Urinary bladder (tissue), 4 donors: Measurements from ENCODE around the gene USE1. TPM values are rescaled to one million over a fixed set of nuclear protein-coding genes. Genes with fewer than 3 reads are reported as not detected.
A peak's percentile ranks its signal among the peaks of the same experiment; 100 is the strongest.
"Not testable (repeated sequence)": the region's sequence is repeated elsewhere in the genome, so short reads cannot be mapped to it uniquely, and the experiment has no call there.

Experiments
- DNase-seq: peaks from one replicate; pipeline ENCODE4 v3.0.0-alpha.2; 2015; ENCODE audit errors: extremely low spot score
- H3K27ac ChIP-seq: one replicate; pipeline ENCODE4 v1.5.1; 2013; ENCODE audit warnings: low read depth, mild to moderate bottlenecking, moderate library complexity
- H3K36me3 ChIP-seq: one replicate; pipeline ENCODE4 v1.6.1; 2013; ENCODE audit warnings: mild to moderate bottlenecking, moderate library complexity; ENCODE audit not compliant: insufficient read depth
- H3K4me1 ChIP-seq: one replicate; pipeline ENCODE4 v1.6.1; 2013; ENCODE audit warnings: mild to moderate bottlenecking, moderate library complexity; ENCODE audit not compliant: insufficient read depth
- H3K4me3 ChIP-seq: one replicate; pipeline ENCODE4 v1.5.1; 2013; ENCODE audit warnings: low read depth, low read length
- WGBS: extraction: QIAGEN DNeasy Blood & Tissue Kit; methylation state at CpG from one replicate; pipeline ENCODE4 v1.1.7; 2013; 5-methylcytosine and 5-hydroxymethylcytosine counted together
- polyA plus RNA-seq: library from polyadenylated mRNA; stranded (reverse); fragments of 200-250 nt; gene quantifications from one replicate; pipeline ENCODE4 v1.2.3, GENCODE V29; 2013
- total RNA-seq: library from RNA; depleted of rRNA; stranded (reverse); fragments of >200 nt; gene quantifications from one replicate; pipeline ENCODE4 v1.2.3, GENCODE V29; 2014
- donor health status: healthy with polysubstance abuse.
- donor health status: healthy.

Gene USE1, protein sequence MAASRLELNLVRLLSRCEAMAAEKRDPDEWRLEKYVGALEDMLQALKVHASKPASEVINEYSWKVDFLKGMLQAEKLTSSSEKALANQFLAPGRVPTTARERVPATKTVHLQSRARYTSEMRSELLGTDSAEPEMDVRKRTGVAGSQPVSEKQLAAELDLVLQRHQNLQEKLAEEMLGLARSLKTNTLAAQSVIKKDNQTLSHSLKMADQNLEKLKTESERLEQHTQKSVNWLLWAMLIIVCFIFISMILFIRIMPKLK
- total RNA-seq: 10.9 TPM
- 39.8 TPM for polyA plus RNA-seq

DNA sequence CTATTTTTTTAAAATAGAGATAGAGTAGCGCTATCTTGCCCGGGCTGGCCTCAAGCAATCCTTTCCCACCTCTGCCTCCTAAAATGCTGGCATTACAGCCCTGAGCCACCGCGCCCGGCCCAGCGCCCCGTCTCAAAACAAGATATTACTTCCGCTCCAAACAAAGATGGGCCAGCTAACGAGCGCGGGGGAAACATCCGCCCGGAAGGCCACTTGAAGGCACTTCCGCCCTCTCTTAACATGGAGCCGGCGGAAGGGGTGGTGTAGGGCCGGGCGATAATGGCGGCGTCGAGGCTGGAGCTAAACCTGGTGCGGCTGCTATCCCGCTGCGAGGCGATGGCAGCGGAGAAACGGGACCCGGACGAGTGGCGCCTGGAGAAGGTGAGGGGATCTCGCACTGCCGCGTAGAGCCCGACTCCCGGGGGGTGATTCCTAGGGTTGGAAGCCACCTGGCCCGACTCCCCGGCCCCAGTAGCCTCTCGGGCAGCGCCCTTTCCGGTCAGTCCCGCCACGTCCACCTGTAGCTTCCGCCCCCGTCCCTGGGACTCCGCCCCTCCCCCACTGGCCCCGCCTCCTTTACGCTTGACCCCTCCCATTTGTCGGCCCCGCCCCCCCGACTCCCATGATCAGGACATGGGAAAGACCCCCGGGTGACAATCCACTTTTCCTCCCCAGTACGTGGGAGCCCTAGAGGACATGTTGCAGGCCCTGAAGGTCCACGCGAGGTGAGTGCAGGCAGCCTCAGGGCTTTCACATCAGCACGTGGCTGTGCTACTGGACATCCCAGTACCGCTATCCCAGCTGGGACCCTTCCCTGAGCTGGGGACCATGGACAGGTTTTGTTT is at the start of gene USE1:
USE1 (plus strand) TSS at position 231 of the 845 bp plus-strand sequence; CDS start at position 280, 49 bp downstream.
- peak; percentile 89 for DNase-seq
- peak within 1 kb of the TSS; percentile 73 for H3K4me3 ChIP-seq
- 2% methylated on average over 56 of the region's 56 CpGs for WGBS
- peak within 1 kb of the TSS; percentile 94 for H3K27ac ChIP-seq
- no peaks in the 10 kb centered on the region for H3K4me1 ChIP-seq
- peaks cover 2% of the 10 kb centered on the region for H3K36me3 ChIP-seq

DNA sequence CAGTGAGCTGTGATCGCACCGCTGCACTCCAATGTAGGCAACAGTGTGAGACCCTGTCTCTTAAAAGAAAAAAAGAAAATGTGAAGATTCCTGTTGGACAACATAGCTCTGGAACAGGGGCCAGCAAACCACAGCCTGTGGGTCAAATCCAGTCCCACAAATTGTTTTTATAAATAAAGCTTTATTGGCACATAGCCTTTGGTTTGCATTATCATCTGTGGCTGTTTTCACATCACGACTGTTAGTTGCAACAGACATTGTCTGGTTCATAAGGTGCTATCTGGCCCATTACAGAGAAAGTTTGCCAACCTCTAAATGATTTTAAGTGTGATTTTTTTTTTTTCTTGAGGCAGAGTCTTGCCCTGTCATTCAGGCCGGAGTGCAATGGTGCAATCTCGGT is 49.4 kb upstream of the USE1 start:
- DNase-seq: no peak
- Histone ChIP-seq H3K27ac (no peak overlapping the region), H3K4me1 (no peaks in the 10 kb centered on the region), H3K4me3 (no peak overlapping the region), H3K36me3 (peaks cover 9% of the 10 kb centered on the region)
- WGBS: 96% methylated on average over 5 of the region's 5 CpGs

DNA sequence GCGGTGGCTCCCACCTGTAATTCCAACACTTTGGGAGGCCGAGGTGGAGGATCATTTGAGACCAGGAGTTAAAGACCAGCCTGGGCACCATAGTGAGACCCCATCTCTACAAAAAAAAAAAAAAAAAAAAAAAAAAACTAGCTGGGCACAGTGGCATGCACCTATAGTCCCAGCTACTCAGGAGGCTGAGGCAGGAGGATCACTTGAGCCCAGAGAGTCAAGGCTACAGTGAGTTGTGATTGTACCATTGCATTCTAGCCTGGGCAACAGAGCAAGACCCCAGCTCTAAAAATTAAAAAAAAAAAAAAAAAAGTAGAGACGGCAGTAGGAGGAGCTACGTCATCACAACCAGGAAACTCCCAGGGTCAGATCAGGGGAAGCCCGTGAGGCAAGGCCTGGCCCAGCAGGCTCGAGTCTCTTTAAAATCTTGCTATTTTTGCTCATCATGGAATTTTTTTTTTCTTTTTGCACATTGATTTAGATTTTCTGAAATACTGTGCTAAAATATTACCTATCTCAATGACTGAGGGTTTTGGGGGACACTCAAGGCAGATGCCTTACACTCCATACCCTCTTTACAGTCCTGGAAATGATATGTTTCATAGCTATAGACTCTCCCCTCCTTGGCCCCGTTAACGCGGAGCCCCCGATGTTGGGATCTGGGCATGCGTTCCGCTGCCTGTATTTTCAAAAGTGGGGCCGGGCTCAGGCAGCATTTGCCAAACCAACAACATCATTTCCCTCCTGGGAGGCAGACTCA is 44.4 kb upstream of the USE1 start:
- no peak for DNase-seq
- H3K4me3 ChIP-seq: no peak overlapping the region
- 83% methylated on average over 13 of the region's 13 CpGs for WGBS
- H3K27ac ChIP-seq: no peak overlapping the region
- no peaks in the 10 kb centered on the region for H3K4me1 ChIP-seq
- H3K36me3 ChIP-seq: peaks cover 6% of the 10 kb centered on the region

DNA sequence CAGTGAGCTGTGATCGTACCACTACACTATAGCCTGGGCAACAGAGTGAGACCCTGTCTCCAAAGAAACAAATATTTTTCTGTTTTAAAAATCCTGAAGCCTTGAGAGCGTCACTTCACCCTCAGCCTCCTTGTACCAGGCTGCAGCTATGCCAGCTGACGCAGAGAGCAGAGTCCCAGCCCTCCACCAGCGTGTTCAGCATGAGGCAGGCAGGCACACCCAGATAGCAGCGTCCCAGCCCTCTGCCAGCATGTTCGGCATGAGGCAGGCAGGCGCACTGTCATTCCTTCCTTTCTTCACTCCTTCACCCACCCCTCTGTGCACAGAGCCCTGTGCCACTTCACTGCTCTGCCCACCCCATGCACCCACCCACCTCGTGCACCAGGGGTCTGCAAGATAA is 43.3 kb upstream of the USE1 start:
- Histone ChIP-seq H3K4me1 (no peaks in the 10 kb centered on the region), H3K36me3 (peaks cover 8% of the 10 kb centered on the region), H3K4me3 (no peak overlapping the region), H3K27ac (no peak overlapping the region)
- WGBS: 93% methylated on average over 8 of the region's 8 CpGs
- no peak for DNase-seq

DNA sequence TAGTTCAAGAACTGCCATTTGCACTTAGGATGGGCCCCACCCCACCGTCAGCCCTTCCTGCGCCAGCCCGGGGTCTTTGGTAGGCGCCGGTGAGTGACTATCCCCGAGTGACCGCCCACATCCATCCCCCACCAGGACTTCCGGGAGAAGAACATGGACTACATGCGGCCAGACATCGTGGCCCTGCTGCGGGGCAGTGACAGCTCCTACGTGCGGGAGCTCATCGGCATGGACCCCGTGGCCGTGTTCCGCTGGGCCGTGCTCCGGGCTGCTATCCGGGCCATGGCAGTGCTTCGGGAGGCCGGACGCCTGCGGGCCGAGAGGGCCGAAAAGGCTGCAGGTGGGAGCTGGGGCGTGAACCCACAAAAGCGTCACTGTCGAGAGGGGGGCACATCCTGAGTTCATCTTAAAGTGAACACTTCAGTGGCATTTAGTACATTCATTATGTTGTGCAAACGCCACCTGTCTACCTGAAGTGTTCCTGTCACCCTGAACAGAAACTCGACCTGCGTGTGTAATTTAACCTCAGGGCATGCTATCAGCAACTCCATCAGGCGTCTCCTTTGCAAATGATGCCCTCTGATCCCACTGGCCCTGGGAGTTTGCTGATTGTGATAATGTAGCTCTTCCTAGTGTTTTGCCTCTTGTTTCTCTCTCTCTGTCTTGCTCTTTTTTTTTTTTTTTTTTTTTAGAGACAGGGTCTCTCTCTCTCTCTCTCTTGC is 42.4 kb upstream of the USE1 start:
- Histone ChIP-seq H3K36me3 (peaks cover 12% of the 10 kb centered on the region), H3K27ac (no peak overlapping the region), H3K4me1 (no peaks in the 10 kb centered on the region), H3K4me3 (no peak overlapping the region)
- no peak for DNase-seq
- WGBS: 90% methylated on average over 33 of the region's 33 CpGs

DNA sequence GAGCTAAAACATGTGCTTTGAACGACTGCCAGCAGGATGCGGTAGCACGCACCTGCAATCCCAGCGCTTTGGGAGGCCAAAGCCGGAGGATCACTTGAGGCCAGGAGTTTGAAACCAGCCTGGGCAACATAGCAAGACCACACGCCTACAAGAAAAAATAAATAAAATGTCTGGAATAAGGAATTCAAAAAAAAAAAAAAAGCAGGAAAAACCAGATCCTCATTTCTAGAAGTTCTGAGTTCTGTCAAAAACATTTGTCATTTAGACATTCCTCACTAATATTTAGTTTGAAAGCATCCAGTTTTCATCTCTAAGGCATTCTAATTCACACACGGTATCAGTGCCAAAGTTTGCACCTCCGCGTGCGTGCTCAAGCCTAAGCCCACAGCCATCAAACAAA is 36.9 kb upstream of the USE1 start:
- Histone ChIP-seq H3K27ac (no peak overlapping the region), H3K4me1 (no peaks in the 10 kb centered on the region), H3K36me3 (peaks cover 7% of the 10 kb centered on the region), H3K4me3 (no peak overlapping the region)
- no peak for DNase-seq
- whole genome bisulfite sequencing: 93% methylated on average over 10 of the region's 10 CpGs

DNA sequence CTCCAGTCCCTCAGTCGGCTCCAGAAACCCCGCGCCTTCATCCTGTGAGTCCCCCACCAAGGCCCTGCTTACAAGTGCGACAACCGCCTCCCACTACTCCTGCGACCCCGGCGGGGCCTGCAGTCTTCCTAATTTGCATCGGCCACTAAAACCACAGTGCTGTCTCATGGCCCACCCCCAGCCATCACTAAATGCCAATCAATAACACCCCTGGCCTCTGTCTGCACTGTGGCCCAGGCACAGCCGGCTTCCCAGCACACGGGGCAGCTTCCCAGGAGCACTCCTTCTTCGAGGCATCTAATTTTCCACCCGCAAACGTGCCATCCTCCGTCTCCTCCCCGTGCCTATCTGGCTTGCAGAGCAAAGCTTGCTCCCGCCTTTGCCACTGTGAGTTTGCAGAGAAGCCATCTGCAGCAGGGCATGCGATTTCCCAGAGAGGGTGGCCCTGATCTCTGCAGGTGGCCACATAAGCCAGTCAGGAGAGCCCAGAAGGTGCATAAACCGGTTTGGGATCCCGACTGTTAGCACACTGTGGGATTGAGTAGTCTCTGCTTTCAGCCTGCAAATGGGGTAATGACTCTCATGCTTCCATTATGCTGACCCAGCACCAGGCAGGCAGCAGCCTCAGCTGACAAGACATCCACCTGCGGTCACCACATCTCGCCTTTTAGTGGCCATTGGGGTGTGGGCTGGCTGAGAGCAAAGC is 34.0 kb upstream of the USE1 start:
- H3K36me3 ChIP-seq: peaks cover 7% of the 10 kb centered on the region
- no peak overlapping the region for H3K4me3 ChIP-seq
- no peak for DNase-seq
- H3K27ac ChIP-seq: no peak overlapping the region
- H3K4me1 ChIP-seq: no peaks in the 10 kb centered on the region
- WGBS: 67% methylated on average over 22 of the region's 22 CpGs

DNA sequence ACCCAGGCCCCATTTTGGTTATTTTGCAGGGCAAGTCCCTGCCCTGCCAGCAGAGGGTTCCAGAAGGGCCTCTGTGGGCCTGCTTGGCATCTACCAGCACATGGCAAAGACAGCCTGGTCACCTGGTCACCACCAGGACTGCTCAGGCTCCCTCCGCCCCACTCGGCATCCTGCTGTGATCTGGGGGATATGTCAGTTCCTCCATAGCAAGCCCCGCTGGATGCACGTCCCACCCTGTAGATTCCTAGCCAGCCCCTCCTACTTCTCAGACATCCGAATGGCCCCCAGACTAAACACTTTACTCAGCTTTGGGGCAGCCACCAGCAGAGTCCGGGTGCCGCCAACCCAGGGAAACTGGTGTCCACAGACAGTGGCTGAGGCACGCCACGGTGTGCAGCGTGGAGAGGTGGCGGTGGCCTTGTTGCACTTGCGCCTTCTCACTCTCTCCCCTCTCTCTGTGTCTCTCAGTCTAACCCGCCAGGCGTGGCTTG is 31.8 kb upstream of the USE1 start:
- no peaks in the 10 kb centered on the region for H3K36me3 ChIP-seq
- WGBS: 89% methylated on average over 14 of the region's 14 CpGs

DNA sequence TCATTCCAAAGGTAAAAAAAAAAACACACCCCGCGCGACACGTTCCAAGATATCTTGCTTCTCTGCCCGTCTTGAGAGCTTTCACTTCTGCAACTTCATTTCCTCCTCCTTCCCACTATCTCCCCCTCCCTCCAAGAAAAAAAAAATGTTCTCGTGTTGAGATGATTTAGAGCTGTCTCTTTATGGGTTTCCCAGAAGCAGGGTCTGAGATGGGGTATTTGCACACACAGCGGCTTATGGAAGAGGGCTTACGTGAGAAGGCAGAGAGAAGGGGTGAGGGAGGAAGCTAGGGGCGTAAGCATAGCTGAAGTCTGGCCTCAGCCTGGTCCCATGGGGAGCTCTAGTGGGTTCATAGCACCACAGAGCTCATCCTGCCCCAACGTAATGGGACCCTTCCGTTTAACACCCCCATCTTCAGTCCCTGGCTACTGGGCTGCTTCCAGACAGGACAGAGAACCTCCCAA is 31.3 kb upstream of the USE1 start:
- Histone ChIP-seq H3K4me1 (no peaks in the 10 kb centered on the region), H3K27ac (no peak overlapping the region), H3K36me3 (no peaks in the 10 kb centered on the region), H3K4me3 (no peak overlapping the region)
- DNase-seq: no peak
- whole genome bisulfite sequencing: 74% methylated on average over 11 of the region's 11 CpGs

More for the DNA sequence above, 31.8 kb upstream of the USE1 start:
- H3K27ac ChIP-seq: no peak overlapping the region
- no peak for DNase-seq
- no peak overlapping the region for H3K4me3 ChIP-seq
- no peaks in the 10 kb centered on the region for H3K4me1 ChIP-seq

DNA sequence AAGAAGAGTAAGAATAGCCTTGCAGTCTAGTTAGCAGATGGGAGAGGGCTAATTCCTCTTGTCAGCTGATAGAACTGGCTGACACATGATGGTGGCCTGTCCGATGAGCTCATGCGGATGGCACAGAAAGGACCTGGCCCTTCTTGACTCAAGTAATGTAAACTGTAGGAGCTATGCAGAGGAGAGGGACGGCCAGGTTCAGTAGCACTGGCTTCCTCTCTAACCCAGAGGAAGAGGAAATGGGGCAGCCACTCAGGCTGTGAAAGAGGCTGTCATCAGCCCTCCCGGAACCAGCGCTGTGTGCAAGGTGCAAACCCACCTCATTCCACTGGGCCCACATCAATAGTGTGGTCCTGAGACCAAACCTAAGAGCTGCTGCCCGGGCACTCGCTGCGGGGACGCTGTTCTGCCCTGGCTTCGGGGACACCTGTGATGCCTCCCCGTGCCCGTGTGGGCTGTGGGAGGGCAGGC is 30.8 kb upstream of the USE1 start:
- no peak overlapping the region for H3K4me3 ChIP-seq
- 87% methylated on average over 12 of the region's 12 CpGs for WGBS
- no peaks in the 10 kb centered on the region for H3K36me3 ChIP-seq
- no peak overlapping the region for H3K27ac ChIP-seq
- H3K4me1 ChIP-seq: no peaks in the 10 kb centered on the region
- no peak for DNase-seq

DNA sequence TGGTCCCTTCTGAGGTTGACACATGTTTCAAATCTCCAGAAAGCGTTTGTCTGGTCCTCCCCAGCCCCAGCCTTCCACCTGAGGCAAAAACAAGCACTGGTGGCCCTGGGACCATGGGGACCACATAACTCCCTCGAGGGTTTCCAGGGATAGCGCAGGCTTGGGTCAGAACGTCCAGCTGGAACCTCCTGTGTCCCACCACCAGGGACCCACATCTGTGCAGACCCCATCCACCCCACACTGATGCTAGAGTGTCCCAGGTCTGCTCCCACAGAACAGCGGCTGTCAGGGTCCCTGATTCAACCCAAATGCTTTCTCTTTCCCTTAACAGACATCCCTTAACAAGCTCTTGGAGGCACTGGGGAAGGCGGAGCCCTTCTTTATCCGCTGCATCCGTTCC is 29.6 kb upstream of the USE1 start:
- H3K4me3 ChIP-seq: no peak overlapping the region
- 91% methylated on average over 8 of the region's 8 CpGs for WGBS
- no peaks in the 10 kb centered on the region for H3K4me1 ChIP-seq
- H3K36me3 ChIP-seq: no peaks in the 10 kb centered on the region
- DNase-seq: no peak
- H3K27ac ChIP-seq: no peak overlapping the region

DNA sequence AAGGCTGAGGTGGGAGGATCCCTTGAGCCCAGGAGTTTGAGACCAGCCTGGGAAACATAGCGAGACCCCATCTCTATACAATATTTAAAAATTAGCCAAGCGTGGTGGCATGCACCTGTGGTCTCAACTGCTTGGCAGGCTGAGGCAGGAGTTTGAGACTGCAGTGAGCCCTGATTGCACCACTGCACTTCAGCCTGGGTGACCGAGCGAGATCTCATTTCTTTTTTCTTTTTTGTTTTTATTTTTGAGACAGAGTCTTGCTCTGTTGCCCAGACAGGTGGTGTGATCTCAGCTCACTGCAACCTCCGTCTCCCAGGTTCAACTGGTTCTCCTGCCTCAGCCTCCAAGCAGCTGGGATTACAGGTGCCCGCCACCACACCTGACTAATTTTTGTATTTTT is 23.4 kb upstream of the USE1 start:
- not testable (repeated sequence) for DNase-seq

More for the DNA sequence above, 23.4 kb upstream of the USE1 start:
- H3K36me3 ChIP-seq, H3K4me3 ChIP-seq, H3K27ac ChIP-seq, H3K4me1 ChIP-seq: not testable (repeated sequence)
- WGBS: 88% methylated on average over 6 of the region's 6 CpGs
